Mesendoderm (in vitro differentiated cells): ENCODE results near the gene TAX1BP3.

Experiments
- DNase-seq: peaks from one replicate; pipeline ENCODE4 v3.0.0; 2013
- H2AK5ac ChIP-seq: 2 replicates; pipeline ENCODE4 v1.6.1; 2013; ENCODE audit warnings: low read length, inconsistent platforms
- H2BK120ac ChIP-seq: 2 replicates; pipeline ENCODE4 v1.6.1; 2013; ENCODE audit warnings: low read depth, mild to moderate bottlenecking, low read length, moderate library complexity, mixed read lengths
- H2BK15ac ChIP-seq: replicated peaks from 2 replicates; pipeline ENCODE4 v1.6.1; 2013; ENCODE audit warnings: low read depth, mild to moderate bottlenecking, moderate library complexity
- H2BK5ac ChIP-seq: 2 replicates; pipeline ENCODE4 v1.6.1; 2013; ENCODE audit warnings: low read length, inconsistent platforms
- H3K18ac ChIP-seq: 2 replicates; pipeline ENCODE4 v1.6.1; 2013; ENCODE audit warnings: mild to moderate bottlenecking, low read length, mixed read lengths
- H3K23ac ChIP-seq: one replicate; pipeline ENCODE4 v1.6.1; 2013; ENCODE audit warnings: low read length
- H3K27ac ChIP-seq: 2 replicates; pipeline ENCODE4 v1.5.1; 2013; ENCODE audit warnings: low read depth, mild to moderate bottlenecking, inconsistent platforms, low read length, moderate library complexity
- H3K27me3 ChIP-seq: 2 replicates; pipeline ENCODE4 v1.6.1; 2013; ENCODE audit warnings: low read length, control low read depth, mild to moderate bottlenecking, inconsistent platforms; ENCODE audit not compliant: insufficient read depth, poor library complexity
- H3K36me3 ChIP-seq: 2 replicates; pipeline ENCODE4 v1.6.1; 2013; ENCODE audit warnings: low read length, inconsistent platforms; ENCODE audit not compliant: control insufficient read depth, insufficient read depth
- H3K4ac ChIP-seq: one replicate; pipeline ENCODE4 v1.6.1; 2013; ENCODE audit warnings: low read depth, mild to moderate bottlenecking, low read length, moderate library complexity
- H3K4me1 ChIP-seq: 2 replicates; pipeline ENCODE4 v1.6.1; 2013; ENCODE audit warnings: low read depth, low read length, inconsistent platforms; ENCODE audit not compliant: control insufficient read depth
- H3K4me2 ChIP-seq: 2 replicates; pipeline ENCODE4 v1.6.1; 2013; ENCODE audit warnings: low read length
- H3K4me3 ChIP-seq: 2 replicates; pipeline ENCODE4 v1.5.1; 2013; ENCODE audit warnings: mild to moderate bottlenecking, low read length
- H3K56ac ChIP-seq: one replicate; pipeline ENCODE4 v1.6.1; 2013; ENCODE audit warnings: low read length
- H3K79me1 ChIP-seq: 2 replicates; pipeline ENCODE4 v1.6.1; 2013; ENCODE audit warnings: low read length, inconsistent platforms
- H3K79me2 ChIP-seq: 2 replicates; pipeline ENCODE4 v1.6.1; 2013; ENCODE audit warnings: mild to moderate bottlenecking, low read length; ENCODE audit not compliant: control insufficient read depth, insufficient read depth
- H3K9ac ChIP-seq: 2 replicates; pipeline ENCODE4 v1.6.1; 2013; ENCODE audit warnings: low read length, inconsistent platforms
- H4K5ac ChIP-seq: one replicate; pipeline ENCODE4 v1.6.1; 2013; ENCODE audit warnings: low read length
- H4K8ac ChIP-seq: one replicate; pipeline ENCODE4 v1.6.1; 2013; ENCODE audit warnings: low read depth, mild to moderate bottlenecking, control low read depth, low read length, moderate library complexity
- WGBS: extraction: QIAGEN DNeasy Blood & Tissue Kit; methylation state at CpG from one replicate; pipeline ENCODE4 v1.1.7; 2013; ENCODE audit warnings: low lambda C conversion rate, missing lambda C conversion rate; ENCODE audit not compliant: insufficient coverage; ENCODE audit errors: extremely low coverage; 5-methylcytosine and 5-hydroxymethylcytosine counted together

The TAX1BP3 gene

DNA sequence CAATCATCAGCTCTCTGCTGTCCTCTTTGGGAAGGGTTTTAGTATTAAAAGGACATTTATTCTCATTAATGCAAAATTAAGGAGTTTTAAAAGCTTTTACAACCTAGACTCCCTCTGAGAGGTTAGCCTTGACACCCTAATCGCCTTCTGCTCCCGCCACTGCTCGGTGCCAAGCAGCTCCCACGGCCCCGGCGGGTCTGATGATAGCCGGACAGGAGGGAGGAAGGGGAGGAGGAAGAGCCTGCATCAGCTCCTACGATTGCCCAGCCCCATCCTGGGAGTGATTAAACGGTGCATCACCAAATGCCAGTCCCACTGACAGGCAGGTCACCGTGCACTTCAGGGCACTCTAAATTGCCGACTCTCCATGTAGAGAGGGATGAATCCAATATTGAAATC, 40.6 kb downstream of the TAX1BP3 start:
- peaks cover 2% of the 10 kb centered on the region for H3K79me2 ChIP-seq
- no peaks in the 10 kb centered on the region for H3K4me1 ChIP-seq
- no peak overlapping the region for H2BK5ac ChIP-seq
- no peak overlapping the region for H2BK120ac ChIP-seq
- peaks cover 2% of the 10 kb centered on the region for H3K36me3 ChIP-seq
- H3K4me2 ChIP-seq: no peak overlapping the region
- no CpG with 5 or more reads among the region's 11 CpGs for WGBS
- H3K23ac ChIP-seq: no peak overlapping the region
- no peak overlapping the region for H3K4ac ChIP-seq
- H3K27me3 ChIP-seq: no peaks in the 10 kb centered on the region
- no peak overlapping the region for H4K8ac ChIP-seq
- no peak overlapping the region for H3K4me3 ChIP-seq
- no peak overlapping the region for H3K18ac ChIP-seq
- peaks cover 1% of the 10 kb centered on the region for H3K79me1 ChIP-seq
- no peak overlapping the region for H4K5ac ChIP-seq
- no peak overlapping the region for H2AK5ac ChIP-seq
- H2BK15ac ChIP-seq: no peak overlapping the region
- no peak overlapping the region for H3K27ac ChIP-seq
- no peak for DNase-seq
- no peak overlapping the region for H3K56ac ChIP-seq
- no peak overlapping the region for H3K9ac ChIP-seq

DNA sequence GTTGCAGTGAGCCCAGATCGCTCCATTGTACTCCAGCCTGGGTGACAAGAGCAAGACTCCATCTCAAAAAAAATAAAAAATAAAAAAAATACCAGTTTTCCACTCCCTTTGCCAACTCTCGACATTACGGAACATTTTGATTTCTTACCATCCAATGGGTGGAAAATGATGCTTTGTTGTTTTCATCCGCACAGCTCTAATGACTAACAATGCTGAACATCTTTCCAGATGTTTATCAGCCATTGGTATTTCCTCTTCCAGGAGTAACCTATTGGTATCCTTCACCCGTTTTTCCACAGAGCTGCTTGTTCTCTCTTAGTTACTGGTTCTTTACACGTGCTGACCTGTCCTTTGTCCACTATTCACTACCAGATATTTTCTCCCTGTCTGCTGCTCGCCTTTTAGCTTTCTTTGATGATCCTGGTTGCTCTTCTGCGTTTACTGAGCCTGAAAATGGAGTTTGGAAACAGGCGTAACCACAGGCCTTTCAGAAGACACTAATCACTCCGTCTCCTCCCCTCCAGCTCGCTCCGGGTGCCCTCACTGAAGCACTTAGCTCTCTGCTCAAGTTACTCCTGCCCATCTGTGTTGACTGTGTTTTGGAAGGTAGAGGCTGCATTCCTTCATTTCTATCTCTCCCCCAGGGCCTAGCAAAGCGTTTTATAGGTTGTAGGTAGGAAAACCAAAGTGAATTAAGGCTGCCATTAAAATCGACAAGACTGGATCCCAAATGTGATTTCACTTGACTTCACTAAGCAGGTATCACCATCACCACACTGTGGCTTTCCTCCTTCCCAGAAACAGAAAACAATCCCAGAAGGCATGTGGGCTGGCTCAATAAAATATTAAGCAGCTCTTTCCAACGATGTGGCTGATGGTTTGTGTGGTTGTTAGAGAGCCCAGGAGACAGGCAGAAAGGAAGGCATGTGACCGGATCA, 41.3 kb downstream of the TAX1BP3 start:
- H2BK120ac ChIP-seq: no peak overlapping the region
- H2BK5ac ChIP-seq: no peak overlapping the region
- H3K4me3 ChIP-seq: no peak overlapping the region
- H2AK5ac ChIP-seq: no peak overlapping the region
- H3K23ac ChIP-seq: no peak overlapping the region
- H3K79me2 ChIP-seq: no peaks in the 10 kb centered on the region
- no peak overlapping the region for H3K9ac ChIP-seq
- no peak overlapping the region for H2BK15ac ChIP-seq
- H3K27ac ChIP-seq: no peak overlapping the region
- peaks cover 2% of the 10 kb centered on the region for H3K36me3 ChIP-seq
- no peak overlapping the region for H4K8ac ChIP-seq
- H3K56ac ChIP-seq: no peak overlapping the region
- WGBS: no CpG with 5 or more reads among the region's 16 CpGs
- no peak overlapping the region for H4K5ac ChIP-seq
- H3K4me1 ChIP-seq: no peaks in the 10 kb centered on the region
- no peaks in the 10 kb centered on the region for H3K27me3 ChIP-seq
- no peak overlapping the region for H3K4me2 ChIP-seq
- H3K18ac ChIP-seq: no peak overlapping the region
- H3K4ac ChIP-seq: no peak overlapping the region
- no peaks in the 10 kb centered on the region for H3K79me1 ChIP-seq
- DNase-seq: no peak

DNA sequence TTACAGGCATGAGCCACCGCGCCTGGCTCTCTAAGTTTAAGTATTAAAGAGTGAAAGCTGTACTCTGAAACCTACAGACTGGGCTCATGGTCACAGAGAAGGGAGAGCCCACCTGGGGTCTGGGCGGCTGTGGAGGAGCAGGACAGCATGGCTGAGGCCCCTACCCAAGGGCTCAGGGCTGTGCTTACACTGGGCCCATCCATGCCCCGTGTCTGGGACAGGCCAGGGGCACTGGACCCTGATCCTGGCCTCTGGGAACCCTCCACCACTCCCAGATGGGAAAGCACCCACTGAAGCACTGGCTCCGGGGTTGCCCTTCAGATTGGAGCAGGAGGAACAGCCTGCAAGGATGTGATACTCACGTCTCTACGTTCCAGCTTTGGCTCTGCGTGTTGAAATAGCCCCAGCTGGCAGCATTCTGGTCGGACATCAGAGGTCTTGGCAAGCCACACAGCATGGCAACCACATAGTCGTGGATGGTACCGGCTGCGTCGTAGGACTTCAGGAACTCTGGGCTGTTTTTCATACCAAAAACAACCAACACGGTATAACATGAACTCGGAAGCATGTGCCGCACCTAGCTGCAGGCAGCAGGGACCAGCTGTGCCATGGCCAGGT, 45.3 kb downstream of the TAX1BP3 start:
- no peaks in the 10 kb centered on the region for H3K79me2 ChIP-seq
- H4K5ac ChIP-seq: no peak overlapping the region
- no peak overlapping the region for H3K23ac ChIP-seq
- H2BK120ac ChIP-seq: no peak overlapping the region
- no peaks in the 10 kb centered on the region for H3K27me3 ChIP-seq
- peaks cover 2% of the 10 kb centered on the region for H3K36me3 ChIP-seq
- H3K9ac ChIP-seq: no peak overlapping the region
- no peak overlapping the region for H3K18ac ChIP-seq
- no peaks in the 10 kb centered on the region for H3K4me1 ChIP-seq
- H3K27ac ChIP-seq: no peak overlapping the region
- H2BK5ac ChIP-seq: no peak overlapping the region
- no peak overlapping the region for H2AK5ac ChIP-seq
- no peaks in the 10 kb centered on the region for H3K79me1 ChIP-seq
- no peak overlapping the region for H2BK15ac ChIP-seq
- H3K4ac ChIP-seq: no peak overlapping the region
- no peak for DNase-seq
- H4K8ac ChIP-seq: no peak overlapping the region
- no CpG with 5 or more reads among the region's 16 CpGs for WGBS
- H3K4me2 ChIP-seq: no peak overlapping the region
- H3K56ac ChIP-seq: no peak overlapping the region
- H3K4me3 ChIP-seq: no peak overlapping the region

DNA sequence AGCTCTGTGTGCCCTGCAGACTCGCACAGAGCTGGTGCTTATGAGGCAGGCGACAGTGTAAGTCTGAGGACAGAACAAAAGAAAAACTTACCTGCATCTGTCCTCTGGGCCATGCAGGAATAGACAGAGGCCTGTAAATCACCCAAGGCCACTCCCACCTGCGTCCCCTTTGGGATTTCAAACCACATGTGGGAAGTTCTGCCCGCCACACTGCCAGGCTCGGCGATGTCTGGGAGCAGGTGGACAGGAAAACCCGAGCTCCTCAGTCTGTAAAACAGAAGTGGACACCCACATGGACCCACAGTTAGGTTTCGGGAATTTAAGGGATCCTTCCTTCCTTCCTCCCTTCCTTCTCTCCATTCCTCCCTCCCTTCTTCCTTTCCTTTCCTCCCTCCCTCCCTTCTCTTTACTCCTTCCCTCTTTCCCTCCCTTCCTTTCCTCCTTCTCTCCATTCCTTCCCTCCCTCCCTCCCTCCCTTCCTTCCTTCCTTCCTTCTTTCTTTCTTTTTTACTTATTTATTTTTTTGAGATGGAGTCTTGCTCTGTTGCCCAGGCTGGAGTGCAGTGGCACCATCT, 47.1 kb downstream of the TAX1BP3 start:
- H3K4ac ChIP-seq: no peak overlapping the region
- H3K4me2 ChIP-seq: no peak overlapping the region
- H2BK15ac ChIP-seq: no peak overlapping the region
- peaks cover 5% of the 10 kb centered on the region for H3K36me3 ChIP-seq
- no peak overlapping the region for H3K9ac ChIP-seq
- no peak overlapping the region for H3K56ac ChIP-seq
- H3K18ac ChIP-seq: no peak overlapping the region
- no CpG with 5 or more reads among the region's 8 CpGs for WGBS
- H3K27me3 ChIP-seq: no peaks in the 10 kb centered on the region
- no peaks in the 10 kb centered on the region for H3K4me1 ChIP-seq
- no peak overlapping the region for H2AK5ac ChIP-seq
- H2BK120ac ChIP-seq: no peak overlapping the region
- no peak overlapping the region for H3K23ac ChIP-seq
- no peak overlapping the region for H2BK5ac ChIP-seq
- no peak for DNase-seq
- H3K4me3 ChIP-seq: no peak overlapping the region
- no peak overlapping the region for H4K8ac ChIP-seq
- H3K79me1 ChIP-seq: no peaks in the 10 kb centered on the region
- no peaks in the 10 kb centered on the region for H3K79me2 ChIP-seq
- no peak overlapping the region for H3K27ac ChIP-seq
- no peak overlapping the region for H4K5ac ChIP-seq

DNA sequence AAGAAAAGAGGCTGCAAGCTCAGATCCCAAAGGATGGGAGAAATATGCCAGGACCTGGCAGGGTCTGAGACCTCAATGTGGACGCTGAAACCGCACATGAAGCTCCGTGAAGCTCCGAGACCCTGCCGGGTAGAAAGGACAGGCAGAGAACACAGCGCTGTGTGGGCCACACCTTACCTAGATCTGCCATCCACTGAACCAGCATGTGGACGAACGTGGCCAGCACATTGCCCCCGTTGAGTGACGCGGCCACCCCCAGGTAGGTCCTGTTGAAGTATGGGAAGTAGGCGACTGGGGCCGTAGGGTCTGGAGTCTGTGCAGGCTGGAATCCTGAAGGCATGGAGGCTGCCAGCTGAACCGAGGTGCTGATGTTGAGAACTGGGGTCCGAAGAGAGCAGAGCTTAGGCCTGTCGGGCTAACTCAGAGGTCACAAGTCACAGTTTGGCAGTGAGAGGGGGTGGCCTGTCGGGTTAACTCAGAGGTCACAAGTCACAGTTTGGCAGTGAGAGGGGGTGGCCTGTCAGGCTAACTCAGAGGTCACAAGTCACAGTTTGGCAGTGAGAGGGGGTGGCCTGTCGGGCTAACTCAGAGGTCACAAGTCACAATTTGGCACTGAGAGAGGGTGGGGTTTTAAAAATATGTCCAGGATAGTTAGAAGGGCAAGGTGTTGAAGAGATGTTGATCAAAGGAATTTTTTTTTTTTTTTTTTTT, 53.1 kb downstream of the TAX1BP3 start:
- Histone ChIP-seq H3K4ac (no peak overlapping the region), H3K18ac (no peak overlapping the region), H3K27ac (no peak overlapping the region), H2BK5ac (no peak overlapping the region), H4K8ac (no peak overlapping the region), H3K4me3 (no peak overlapping the region), H2BK15ac (no peak overlapping the region), H3K23ac (no peak overlapping the region), H3K27me3 (no peaks in the 10 kb centered on the region), H3K4me1 (no peaks in the 10 kb centered on the region), H3K9ac (no peak overlapping the region), H3K79me1 (no peaks in the 10 kb centered on the region), H2AK5ac (no peak overlapping the region), H3K36me3 (peaks cover 5% of the 10 kb centered on the region), H4K5ac (no peak overlapping the region), H3K56ac (no peak overlapping the region), H2BK120ac (no peak overlapping the region), H3K4me2 (no peak overlapping the region), H3K79me2 (no peaks in the 10 kb centered on the region)
- no CpG with 5 or more reads among the region's 18 CpGs for WGBS
- no peak for DNase-seq
